Neural progenitor cell (in vitro differentiated cells): ENCODE results near the gene PRDM2.

Experiments
- EZH2phosphoT487 ChIP-seq: fragments of 200-600 bp; sonication (generic); IDR thresholded peaks from 2 replicates; pipeline ENCODE4 v1.6.1; 2017; ENCODE audit warnings: antibody characterized with exemption
- TF ChIP-seq, protein P1 (sequence below): fragments of 200-600 bp; sonication (generic); IDR thresholded peaks from 2 replicates; pipeline ENCODE4 v1.5.1; 2017; ENCODE audit warnings: antibody characterized with exemption, mild to moderate bottlenecking

- TF ChIP-seq, protein P1, sequence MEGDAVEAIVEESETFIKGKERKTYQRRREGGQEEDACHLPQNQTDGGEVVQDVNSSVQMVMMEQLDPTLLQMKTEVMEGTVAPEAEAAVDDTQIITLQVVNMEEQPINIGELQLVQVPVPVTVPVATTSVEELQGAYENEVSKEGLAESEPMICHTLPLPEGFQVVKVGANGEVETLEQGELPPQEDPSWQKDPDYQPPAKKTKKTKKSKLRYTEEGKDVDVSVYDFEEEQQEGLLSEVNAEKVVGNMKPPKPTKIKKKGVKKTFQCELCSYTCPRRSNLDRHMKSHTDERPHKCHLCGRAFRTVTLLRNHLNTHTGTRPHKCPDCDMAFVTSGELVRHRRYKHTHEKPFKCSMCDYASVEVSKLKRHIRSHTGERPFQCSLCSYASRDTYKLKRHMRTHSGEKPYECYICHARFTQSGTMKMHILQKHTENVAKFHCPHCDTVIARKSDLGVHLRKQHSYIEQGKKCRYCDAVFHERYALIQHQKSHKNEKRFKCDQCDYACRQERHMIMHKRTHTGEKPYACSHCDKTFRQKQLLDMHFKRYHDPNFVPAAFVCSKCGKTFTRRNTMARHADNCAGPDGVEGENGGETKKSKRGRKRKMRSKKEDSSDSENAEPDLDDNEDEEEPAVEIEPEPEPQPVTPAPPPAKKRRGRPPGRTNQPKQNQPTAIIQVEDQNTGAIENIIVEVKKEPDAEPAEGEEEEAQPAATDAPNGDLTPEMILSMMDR: no peak
- no peak for TF ChIP-seq EZH2phosphoT487
Observed at GRCh38 chr1:13818926-13819325, 118.9 kb downstream of the PRDM2 start.
